ENCODE data around the gene GREM2. TPM values are rescaled to one million over a fixed set of nuclear protein-coding genes. Genes with fewer than 3 reads are reported as not detected.

GREM2 gene
- total RNA-seq, 1 donor = 0.31 TPM

DNA sequence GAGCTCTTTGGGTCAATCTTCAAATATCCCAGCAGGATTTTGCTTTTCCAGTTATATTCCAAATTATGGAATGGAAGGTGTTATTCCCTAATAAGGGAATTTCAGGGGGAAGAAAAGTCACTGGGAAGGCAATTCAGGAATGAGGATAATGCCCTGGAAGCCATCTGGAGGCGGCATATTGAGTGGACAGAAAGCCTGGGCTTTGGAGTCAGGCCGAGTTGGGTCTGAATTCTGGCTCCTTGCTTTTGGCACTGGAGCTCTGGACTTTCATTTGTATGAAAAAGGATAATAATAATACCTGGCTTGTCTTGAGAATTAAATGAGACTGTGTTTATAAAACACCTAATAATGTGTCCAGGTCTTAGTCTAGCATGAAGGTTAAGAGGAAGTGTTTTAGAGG, 16.5 kb downstream of the GREM2 start:
- Histone ChIP-seq H3K4me3 (ENCODE audit: low read length) (no peak overlapping the region), H3K9me3 (ENCODE audit: low read depth, low read length) (no peaks in the 10 kb centered on the region), H3K4me1 (ENCODE audit: insufficient read depth, low read length) (no peaks in the 10 kb centered on the region), H3K27me3 (ENCODE audit: insufficient read depth, low read length) (no peaks in the 10 kb centered on the region)

- Histone ChIP-seq H3K4me1 (ENCODE audit: insufficient read depth, low read length) (no peaks in the 10 kb centered on the region), H3K9me3 (ENCODE audit: low read depth, low read length) (no peaks in the 10 kb centered on the region), H3K4me3 (ENCODE audit: low read length) (no peak overlapping the region), H3K27me3 (ENCODE audit: insufficient read depth, low read length) (no peaks in the 10 kb centered on the region)
Measured at GRCh38 chr1:240591564-240591963, 20.4 kb downstream of the GREM2 start.

DNA sequence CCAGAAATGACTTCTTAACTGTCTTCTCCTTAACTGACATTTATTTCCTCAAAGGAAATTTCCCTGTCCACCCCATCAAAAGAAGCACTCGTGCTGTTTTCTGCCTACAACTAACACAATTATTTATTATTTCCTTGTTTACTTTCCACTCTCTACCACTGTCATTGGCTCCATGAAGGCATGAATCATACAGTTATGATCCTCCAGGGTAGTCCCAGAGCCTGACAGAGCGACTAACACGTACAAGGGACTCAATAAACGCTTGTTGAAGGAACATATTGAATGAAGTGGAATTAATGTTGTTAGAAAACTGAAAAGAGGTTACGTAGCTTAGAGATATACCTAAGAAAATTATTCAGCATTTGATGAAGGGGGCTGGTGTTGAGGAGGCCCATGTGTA, 20.9 kb downstream of the GREM2 start:
- Histone ChIP-seq H3K9me3 (ENCODE audit: low read depth, low read length) (no peaks in the 10 kb centered on the region), H3K27me3 (ENCODE audit: insufficient read depth, low read length) (no peaks in the 10 kb centered on the region)

DNA sequence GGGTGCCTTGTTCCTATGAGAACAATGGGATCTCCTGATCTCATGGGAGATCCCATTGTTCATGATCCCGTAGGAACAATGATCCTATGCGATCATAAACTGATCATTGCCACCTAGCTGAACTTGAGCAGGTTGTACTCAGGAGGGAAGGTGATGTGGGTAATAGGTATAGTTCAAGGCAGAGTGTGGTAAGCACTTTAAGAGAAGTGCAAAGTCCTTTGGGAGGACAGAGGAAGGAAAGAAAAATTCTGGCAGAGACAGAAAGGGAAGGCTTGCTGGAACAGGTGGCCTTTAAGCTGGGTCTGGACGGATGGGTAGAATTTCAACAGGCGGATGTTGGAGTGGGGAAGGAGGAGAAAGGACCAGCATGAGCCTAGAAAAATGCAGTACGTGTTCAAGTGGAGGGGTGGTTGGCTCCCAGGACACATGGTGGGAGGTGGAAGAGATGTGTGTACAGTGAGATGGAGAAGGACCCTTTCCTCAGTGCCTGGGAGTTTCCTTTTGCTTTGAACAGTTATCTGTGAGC, 22.3 kb downstream of the GREM2 start:
- no peaks in the 10 kb centered on the region for H3K27me3 ChIP-seq (ENCODE audit: insufficient read depth, low read length)
- no peaks in the 10 kb centered on the region for H3K9me3 ChIP-seq (ENCODE audit: low read depth, low read length)
- H3K4me1 ChIP-seq (ENCODE audit: insufficient read depth, low read length) = no peaks in the 10 kb centered on the region
- no peak overlapping the region for H3K4me3 ChIP-seq (ENCODE audit: low read length)

More for the DNA sequence above, 20.9 kb downstream of the GREM2 start:
- Histone ChIP-seq H3K4me1 (ENCODE audit: insufficient read depth, low read length) (no peaks in the 10 kb centered on the region), H3K4me3 (ENCODE audit: low read length) (no peak overlapping the region)

GRCh38 chr1:240586006-240586405, 25.9 kb downstream of the GREM2 start:
- Histone ChIP-seq H3K9me3 (ENCODE audit: low read depth, low read length) (no peaks in the 10 kb centered on the region), H3K27me3 (ENCODE audit: insufficient read depth, low read length) (no peaks in the 10 kb centered on the region), H3K4me1 (ENCODE audit: insufficient read depth, low read length) (no peaks in the 10 kb centered on the region), H3K4me3 (ENCODE audit: low read length) (no peak overlapping the region)

DNA sequence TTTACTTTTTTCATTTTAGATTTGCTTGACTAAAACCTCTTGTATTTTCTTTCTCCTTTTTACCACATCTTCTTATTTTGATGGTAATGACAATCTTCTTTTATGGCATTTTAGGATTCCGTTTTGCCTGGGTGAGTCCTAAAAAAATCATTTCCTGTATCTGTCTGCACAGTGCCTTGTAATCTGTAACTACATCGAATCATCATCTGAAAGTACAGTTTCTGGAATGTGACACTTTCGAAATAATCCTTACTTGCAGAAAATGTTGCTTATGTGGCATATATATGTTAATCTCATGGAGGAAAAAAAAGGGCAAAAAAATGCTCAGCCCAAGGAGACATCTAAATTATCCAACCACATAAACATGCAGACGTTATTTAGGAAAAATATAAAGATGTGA, 29.0 kb downstream of the GREM2 start:
- no peak overlapping the region for H3K4me3 ChIP-seq (ENCODE audit: low read length)
- no peaks in the 10 kb centered on the region for H3K27me3 ChIP-seq (ENCODE audit: insufficient read depth, low read length)
- no peaks in the 10 kb centered on the region for H3K4me1 ChIP-seq (ENCODE audit: insufficient read depth, low read length)
- no peaks in the 10 kb centered on the region for H3K9me3 ChIP-seq (ENCODE audit: low read depth, low read length)

- no peak overlapping the region for H3K4me3 ChIP-seq (ENCODE audit: low read length)
Measured at GRCh38 chr1:240579511-240579910, 32.4 kb downstream of the GREM2 start.

GRCh38 chr1:240577095-240577494, 34.9 kb downstream of the GREM2 start:
- no peaks in the 10 kb centered on the region for H3K4me1 ChIP-seq (ENCODE audit: insufficient read depth, low read length)
- H3K27me3 ChIP-seq (ENCODE audit: insufficient read depth, low read length) = no peaks in the 10 kb centered on the region
- no peak overlapping the region for H3K4me3 ChIP-seq (ENCODE audit: low read length)
- no peaks in the 10 kb centered on the region for H3K9me3 ChIP-seq (ENCODE audit: low read depth, low read length)

More at GRCh38 chr1:240579511-240579910, 32.4 kb downstream of the GREM2 start:
- Histone ChIP-seq H3K9me3 (ENCODE audit: low read depth, low read length) (no peaks in the 10 kb centered on the region), H3K27me3 (ENCODE audit: insufficient read depth, low read length) (no peaks in the 10 kb centered on the region), H3K4me1 (ENCODE audit: insufficient read depth, low read length) (no peaks in the 10 kb centered on the region)

DNA sequence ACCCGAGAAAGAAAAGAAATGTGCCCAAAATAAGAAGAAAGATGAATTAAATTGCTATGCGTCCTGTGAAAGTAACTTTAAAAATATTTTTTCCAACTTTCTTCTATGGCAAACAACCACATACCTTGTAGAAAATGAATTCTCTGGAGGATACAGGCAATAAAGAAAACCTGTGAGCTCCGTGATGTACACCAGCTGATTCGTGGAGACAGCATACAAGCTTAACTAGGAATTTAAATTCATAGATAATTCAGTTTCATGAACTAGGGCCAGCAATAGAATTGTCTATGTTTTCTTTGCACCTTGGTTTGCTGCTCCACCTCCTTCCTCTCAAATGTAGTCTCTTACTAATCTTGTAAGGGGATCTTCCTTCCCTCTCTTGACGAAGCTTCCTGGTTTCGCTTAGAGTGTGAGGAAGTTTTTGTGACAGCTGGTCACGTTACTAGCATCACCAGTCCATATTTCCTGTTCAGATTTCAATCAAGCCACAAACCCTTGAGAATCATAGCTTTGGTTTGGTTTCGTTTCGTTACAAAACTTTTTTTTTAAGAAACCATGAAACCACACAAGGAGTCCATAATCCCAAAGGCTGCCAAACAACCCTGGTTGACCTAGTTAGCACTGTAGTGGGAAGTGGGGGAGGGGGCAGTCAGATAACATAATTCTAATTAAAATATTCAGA, 35.8 kb downstream of the GREM2 start:
- Histone ChIP-seq H3K27me3 (ENCODE audit: insufficient read depth, low read length) (no peaks in the 10 kb centered on the region), H3K4me3 (ENCODE audit: low read length) (no peak overlapping the region), H3K4me1 (ENCODE audit: insufficient read depth, low read length) (no peaks in the 10 kb centered on the region)

DNA sequence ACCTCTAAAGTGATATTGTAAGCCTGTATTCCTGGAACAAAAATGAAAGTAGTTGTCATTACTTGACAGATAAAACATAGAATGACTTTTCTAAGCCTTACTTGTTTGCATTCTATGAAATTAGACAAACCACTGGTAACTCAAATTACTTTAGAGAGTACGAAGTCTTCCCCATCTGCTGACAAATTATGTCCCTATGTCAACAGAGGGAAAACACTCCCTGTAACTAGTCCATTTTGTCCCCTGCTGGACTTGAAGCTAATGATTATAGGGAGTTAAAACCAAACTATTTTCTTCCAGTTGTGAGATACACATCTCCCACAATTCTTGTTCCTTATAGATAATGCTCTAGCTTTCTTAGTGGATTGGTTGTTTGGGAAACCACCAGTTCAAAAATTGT, 39.6 kb downstream of the GREM2 start:
- H3K27me3 ChIP-seq (ENCODE audit: insufficient read depth, low read length) = no peaks in the 10 kb centered on the region

More for the DNA sequence above, 35.8 kb downstream of the GREM2 start:
- no peaks in the 10 kb centered on the region for H3K9me3 ChIP-seq (ENCODE audit: low read depth, low read length)

GRCh38 chr1:240571782-240572181, 40.2 kb downstream of the GREM2 start:
- H3K27me3 ChIP-seq (ENCODE audit: insufficient read depth, low read length) = no peaks in the 10 kb centered on the region
- H3K9me3 ChIP-seq (ENCODE audit: low read depth, low read length) = no peaks in the 10 kb centered on the region
- no peak overlapping the region for H3K4me3 ChIP-seq (ENCODE audit: low read length)
- no peaks in the 10 kb centered on the region for H3K4me1 ChIP-seq (ENCODE audit: insufficient read depth, low read length)

More for the DNA sequence above, 39.6 kb downstream of the GREM2 start:
- no peaks in the 10 kb centered on the region for H3K9me3 ChIP-seq (ENCODE audit: low read depth, low read length)
- H3K4me3 ChIP-seq (ENCODE audit: low read length) = no peak overlapping the region
- no peaks in the 10 kb centered on the region for H3K4me1 ChIP-seq (ENCODE audit: insufficient read depth, low read length)

DNA sequence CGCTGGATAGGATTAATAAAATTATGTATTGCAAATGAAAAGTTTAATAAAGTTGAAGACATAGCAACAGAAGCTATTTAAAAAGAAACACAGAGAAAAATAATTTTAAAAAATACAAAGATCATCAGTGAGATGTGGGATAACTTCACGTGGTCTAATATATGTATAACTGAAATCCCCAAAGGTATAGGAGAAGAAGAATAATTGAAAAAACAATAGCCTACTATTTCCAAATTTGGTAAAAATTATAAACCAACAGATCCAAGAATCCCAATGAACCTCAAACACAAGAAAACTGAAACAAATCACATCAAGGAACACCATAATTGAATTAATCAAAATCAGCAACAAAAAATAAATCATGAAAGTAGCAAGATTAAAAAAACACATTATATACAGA, 44.9 kb downstream of the GREM2 start:
- no peaks in the 10 kb centered on the region for H3K9me3 ChIP-seq (ENCODE audit: low read depth, low read length)
- no peaks in the 10 kb centered on the region for H3K4me1 ChIP-seq (ENCODE audit: insufficient read depth, low read length)
- no peak overlapping the region for H3K4me3 ChIP-seq (ENCODE audit: low read length)
- H3K27me3 ChIP-seq (ENCODE audit: insufficient read depth, low read length) = no peaks in the 10 kb centered on the region

DNA sequence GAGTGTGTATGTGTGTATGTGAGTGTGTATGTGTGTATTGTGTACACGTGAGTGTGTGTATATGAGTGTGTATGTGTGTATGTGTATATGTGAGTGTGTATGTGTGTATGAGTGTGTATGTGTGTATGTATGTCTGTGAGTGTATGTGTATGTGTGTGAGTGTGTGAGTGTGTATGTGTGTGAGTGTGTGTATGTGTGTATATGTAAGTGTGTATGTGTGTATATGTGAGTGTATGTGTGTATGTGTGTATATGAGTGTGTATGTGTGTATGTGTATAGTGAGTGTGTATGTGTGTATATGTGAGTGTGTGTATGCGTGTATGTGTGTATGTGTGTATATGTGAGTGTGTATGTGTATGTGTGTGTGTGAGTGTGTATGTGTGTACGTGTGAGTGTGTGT, 49.2 kb downstream of the GREM2 start:
- no peaks in the 10 kb centered on the region for H3K4me1 ChIP-seq (ENCODE audit: insufficient read depth, low read length)
- H3K4me3 ChIP-seq (ENCODE audit: low read length) = no peak overlapping the region
- no peaks in the 10 kb centered on the region for H3K27me3 ChIP-seq (ENCODE audit: insufficient read depth, low read length)
- H3K9me3 ChIP-seq (ENCODE audit: low read depth, low read length) = no peaks in the 10 kb centered on the region

DNA sequence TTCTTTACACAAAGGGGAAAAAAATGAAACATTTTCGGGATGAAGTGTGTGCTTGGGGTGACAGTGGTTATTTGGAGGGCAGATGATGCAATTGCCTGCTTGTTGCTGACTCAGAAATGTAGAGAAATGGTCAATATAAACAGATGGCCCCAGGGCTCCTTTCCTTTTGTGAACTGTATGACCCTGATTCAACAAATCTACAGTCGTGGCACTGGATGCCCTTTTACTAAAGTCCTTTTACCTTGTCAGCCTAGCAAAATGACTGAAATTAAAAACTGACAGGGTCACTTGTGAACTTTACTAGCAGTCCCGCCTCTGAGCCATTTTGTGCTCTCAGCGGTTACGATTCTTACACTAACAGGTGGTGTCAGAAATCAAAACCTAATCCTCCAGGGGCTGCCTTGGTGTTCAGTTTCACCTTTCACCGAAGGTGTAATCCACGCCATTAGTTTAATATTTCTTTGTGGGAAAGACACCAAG, 49.8 kb downstream of the GREM2 start:
- Histone ChIP-seq H3K9me3 (ENCODE audit: low read depth, low read length) (no peaks in the 10 kb centered on the region), H3K4me1 (ENCODE audit: insufficient read depth, low read length) (no peaks in the 10 kb centered on the region), H3K4me3 (ENCODE audit: low read length) (no peak overlapping the region)

GRCh38 chr1:240559781-240560180, 52.2 kb downstream of the GREM2 start:
- H3K4me1 ChIP-seq (ENCODE audit: insufficient read depth, low read length) = no peaks in the 10 kb centered on the region
- H3K4me3 ChIP-seq (ENCODE audit: low read length) = no peak overlapping the region
- no peaks in the 10 kb centered on the region for H3K27me3 ChIP-seq (ENCODE audit: insufficient read depth, low read length)
- no peaks in the 10 kb centered on the region for H3K9me3 ChIP-seq (ENCODE audit: low read depth, low read length)

More for the DNA sequence above, 49.8 kb downstream of the GREM2 start:
- no peaks in the 10 kb centered on the region for H3K27me3 ChIP-seq (ENCODE audit: insufficient read depth, low read length)

GRCh38 chr1:240555524-240555923, 56.4 kb downstream of the GREM2 start:
- Histone ChIP-seq H3K4me1 (ENCODE audit: insufficient read depth, low read length) (no peaks in the 10 kb centered on the region), H3K4me3 (ENCODE audit: low read length) (no peak overlapping the region), H3K9me3 (ENCODE audit: low read depth, low read length) (no peaks in the 10 kb centered on the region), H3K27me3 (ENCODE audit: insufficient read depth, low read length) (no peaks in the 10 kb centered on the region)
